HG03095 (cell line): ENCODE data around the gene MAN1B1.
"Not testable (repeated sequence)": the region's sequence is repeated elsewhere in the genome, so short reads cannot be mapped to it uniquely, and the experiment has no call there.

ENCODE experiments used
- ATAC-seq: cut with Tn5 transposase; IDR thresholded peaks from one replicate; pipeline ENCODE4 v1.9.1; 2021; ENCODE audit warnings: moderate library complexity; ENCODE audit not compliant: unreplicated experiment

Gene MAN1B1

GRCh38 chr9:137109250-137110146 is 22.7 kb downstream of the MAN1B1 start:
- ATAC-seq = no peak

DNA sequence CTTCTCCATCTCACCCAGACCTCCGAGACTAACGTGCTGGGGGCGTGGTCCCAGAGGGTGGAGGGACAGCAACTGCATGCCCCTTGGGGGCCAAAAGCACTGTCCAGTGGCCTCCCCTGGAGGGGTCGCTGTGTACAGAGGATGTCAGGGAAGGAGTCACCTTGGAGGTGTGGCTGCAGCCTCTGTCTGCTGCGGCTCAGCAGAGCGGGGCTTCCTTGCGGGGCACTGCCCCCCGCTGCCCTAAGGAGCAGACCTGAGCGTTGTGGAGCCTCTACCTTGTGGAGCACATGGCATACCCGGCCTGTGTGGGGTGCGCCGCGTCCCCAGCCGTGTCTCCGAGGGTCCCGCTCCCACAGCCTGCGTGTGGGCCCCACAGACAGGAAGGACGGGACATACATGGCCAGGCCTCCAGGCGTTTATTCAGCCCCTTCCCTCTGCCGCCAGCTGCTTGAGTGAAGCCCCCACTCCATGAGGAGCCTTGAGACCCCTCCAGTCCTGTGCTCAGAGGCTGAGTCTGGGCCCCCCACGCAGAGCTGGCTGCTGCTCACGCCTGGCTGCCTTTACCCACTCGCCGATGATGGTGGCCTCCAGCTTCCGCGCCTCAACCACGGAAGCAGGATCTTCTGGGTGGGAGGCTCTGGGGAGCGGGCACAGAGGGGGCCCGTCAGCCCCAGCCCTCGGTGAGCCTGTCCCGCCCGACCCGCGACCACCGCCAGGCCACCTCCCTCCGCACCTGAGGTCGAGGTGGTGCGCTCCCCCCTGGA is 23.5 kb downstream of the MAN1B1 start:
- ATAC-seq = no peak

DNA sequence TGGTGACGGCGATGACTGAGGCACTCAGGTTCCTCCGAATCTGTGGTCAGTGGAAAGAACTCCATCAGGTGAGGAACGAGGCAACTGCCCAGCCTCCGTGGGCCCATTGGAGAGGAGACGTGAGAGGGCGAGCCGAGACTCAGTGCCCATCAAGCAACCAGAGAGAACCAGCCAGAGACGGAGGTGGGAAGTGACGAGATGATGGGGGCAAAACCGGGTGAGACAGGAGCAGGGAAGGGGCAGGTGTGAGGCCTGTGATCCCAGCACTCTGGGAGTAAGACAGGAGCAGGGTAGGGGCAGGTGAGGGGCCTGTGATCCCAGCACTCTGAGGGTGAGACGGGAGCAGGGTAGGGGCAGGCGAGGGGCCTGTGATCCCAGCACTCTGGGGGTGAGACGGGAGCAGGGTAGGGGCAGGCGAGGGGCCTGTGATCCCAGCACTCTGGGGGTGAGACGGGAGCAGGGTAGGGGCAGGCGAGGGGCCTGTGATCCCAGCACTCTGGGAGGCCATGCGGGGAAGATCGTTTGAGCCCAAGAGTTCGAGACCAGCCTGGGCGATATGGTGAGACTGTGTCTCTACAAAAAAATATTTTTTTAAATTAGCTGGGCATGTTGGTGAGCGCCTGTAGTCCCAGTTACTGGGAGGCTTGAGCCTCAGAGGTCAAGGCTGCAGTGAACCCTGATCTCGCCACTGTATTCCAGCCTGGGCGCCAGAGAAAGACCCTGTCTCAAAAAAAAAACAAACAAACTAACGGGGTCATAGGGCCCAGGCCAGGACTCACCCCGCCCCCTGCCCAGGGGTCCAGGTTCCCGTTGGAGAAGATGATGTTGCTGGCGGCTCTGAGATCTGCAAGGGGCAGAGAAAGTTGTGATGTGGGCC is 24.4 kb downstream of the MAN1B1 start:
- ATAC-seq = no peak

DNA sequence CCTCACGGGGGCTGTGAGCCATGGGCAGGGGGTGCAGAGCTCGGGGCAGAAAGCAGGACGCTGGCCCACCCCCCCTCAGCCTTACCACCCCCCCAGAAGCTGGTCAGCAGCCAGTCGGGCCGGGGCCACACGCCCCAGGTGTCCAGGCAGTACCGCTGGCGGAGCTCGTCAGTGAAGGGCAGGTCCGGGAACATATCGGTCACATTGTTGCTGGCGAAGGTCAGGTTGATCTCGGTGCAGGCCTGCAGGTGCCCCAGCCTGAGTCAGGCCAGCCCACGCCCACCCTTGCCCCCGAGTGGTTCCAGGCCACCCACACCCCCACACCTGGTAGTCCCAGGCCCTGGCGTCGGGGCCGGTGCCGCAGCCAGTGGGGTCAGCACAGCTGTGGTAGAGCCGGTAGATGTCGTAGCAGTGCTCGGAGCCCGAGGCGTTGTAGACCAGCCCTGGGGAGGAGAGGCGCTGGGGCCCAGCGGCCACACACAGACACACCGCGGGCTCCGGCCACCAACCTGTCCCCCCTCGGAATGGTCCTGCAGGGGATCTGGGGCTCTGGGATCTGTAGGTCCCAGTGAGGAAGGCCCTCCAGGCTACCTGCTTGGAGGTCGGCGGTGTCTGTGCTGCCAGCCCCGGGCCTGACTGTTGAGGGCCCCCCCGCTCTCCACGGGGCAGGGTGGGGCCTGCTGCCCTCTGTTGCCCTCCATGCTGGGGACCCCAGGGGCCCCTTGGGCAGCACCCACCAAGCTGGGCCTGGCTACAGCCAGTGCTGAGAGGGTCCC is 25.2 kb downstream of the MAN1B1 start:
- ATAC-seq = no peak

GRCh38 chr9:137112564-137113384 is 26.0 kb downstream of the MAN1B1 start:
- ATAC-seq = no peak

DNA sequence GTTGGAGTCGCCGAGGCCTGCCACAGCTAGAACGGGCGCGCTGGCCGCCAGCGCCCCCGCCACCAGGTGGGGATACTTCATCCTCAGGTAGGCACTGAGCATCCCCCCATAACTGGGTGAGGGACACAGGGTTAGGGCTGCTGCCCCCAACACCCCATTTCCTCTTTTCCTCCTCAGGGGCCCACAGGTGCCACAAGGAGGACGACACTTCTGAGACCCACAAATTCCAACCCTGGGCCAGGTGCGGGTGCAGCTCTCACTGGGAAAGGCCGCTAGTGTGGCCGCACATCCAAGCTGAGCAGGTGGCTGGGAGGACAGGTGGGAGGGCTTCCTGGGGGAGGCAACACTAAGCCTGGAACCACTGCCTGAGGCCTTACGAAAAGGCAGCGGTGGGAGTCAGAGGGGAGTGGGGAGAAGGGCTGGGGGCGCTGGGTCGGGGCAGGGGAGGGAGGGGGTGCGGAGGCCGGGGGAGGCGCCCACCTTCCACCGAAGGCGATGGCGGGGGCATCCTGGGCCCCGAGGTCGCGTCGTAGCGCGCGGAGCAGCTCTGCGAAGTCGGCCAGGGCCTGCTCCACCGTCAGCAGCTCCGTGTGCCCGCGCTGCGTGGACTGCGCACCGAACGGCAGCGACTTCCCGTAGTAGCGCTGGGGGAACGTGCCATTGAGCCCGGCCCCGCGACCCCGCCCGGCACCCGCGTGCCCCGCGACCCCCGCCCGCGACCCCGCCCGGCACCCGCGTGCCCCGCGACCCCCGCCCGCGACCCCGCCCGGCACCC is 26.8 kb downstream of the MAN1B1 start:
- ATAC-seq = no peak

GRCh38 chr9:137114220-137114612 is 27.4 kb downstream of the MAN1B1 start:
- peak; percentile 7 for ATAC-seq

GRCh38 chr9:137114613-137115393 is 28.0 kb downstream of the MAN1B1 start, which contains the start of gene DPP7:
TSS of gene DPP7 (minus strand) at chr9:137114733. CDS start at chr9:137114713, 20 bp downstream.
- ATAC-seq = peak; percentile 53

DNA sequence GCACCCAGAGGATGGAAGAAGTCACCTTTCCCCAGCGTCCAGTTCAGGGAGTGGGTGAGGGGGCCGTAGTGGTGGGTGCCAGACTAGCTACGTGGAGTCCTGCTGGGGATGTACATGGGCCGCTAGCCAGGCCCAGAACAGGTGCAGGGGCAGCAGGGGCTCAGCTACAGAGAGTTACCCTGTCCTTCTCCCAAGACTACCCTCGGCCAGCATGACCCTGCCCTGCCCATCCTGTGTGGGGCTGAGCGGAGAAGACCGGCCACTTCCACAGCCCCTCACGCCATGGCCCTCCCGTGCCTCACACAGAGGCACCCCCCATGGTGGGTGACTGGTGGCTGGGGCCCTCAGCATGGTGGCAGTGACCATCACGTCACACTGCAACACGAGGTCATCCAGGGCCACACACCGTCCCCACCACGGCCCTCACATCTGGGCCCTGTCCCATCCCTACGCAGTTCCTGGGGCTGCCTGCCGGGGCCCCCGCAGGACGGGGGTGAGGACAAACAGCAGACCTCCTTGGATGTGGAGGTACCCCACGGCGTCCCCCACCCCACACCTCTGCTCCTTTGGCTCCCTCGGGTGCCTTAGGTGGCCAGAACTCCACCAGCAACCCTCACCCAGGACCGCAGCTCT is 28.7 kb downstream of the MAN1B1 start:
- ATAC-seq = no peak

- no peak for ATAC-seq
These were observed 29.3 kb downstream of the MAN1B1 start for GRCh38 chr9:137116027-137116507.

DNA sequence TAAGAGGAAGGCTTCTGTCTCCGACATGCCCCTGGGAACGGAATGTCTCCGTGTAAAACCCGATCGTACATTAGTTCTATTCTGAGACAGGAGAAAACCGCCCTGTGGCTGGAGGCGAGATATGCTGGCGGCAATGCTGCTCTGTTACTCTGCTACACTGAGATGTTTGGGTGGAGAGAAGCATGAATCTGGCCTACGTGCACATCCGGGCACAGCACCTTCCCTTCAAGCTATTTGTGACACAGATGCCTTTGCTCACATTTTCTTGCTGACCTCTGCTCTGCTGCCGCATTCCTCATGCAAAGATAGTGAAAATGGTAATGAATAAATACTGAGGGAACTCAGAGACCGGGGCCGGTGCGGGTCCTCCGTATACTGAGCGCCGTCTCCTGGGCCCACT is 29.9 kb downstream of the MAN1B1 start:
- ATAC-seq = no peak

DNA sequence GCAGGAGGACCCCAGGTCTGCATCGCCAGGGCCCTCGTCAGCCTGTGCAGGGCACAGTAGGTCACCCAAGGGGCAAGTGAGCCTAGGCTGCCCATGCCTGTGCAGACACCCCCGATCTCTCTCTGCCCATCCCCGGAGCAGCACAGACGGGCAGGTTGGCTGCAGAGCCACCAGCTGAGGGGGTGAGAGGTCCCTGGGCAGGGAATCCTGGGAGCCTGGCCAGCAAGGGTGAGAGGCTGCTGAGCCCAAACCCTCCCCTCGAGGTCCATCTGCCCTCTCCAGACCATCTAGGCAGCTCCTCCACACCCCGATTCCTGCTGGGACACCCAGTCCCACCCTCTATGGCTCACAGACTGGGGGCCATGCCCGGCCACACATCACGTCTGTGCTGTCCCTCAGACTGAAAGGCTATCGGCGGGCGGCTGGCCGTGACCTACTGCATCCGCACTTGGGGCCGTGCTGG is 30.5 kb downstream of the MAN1B1 start:
- no peak for ATAC-seq

DNA sequence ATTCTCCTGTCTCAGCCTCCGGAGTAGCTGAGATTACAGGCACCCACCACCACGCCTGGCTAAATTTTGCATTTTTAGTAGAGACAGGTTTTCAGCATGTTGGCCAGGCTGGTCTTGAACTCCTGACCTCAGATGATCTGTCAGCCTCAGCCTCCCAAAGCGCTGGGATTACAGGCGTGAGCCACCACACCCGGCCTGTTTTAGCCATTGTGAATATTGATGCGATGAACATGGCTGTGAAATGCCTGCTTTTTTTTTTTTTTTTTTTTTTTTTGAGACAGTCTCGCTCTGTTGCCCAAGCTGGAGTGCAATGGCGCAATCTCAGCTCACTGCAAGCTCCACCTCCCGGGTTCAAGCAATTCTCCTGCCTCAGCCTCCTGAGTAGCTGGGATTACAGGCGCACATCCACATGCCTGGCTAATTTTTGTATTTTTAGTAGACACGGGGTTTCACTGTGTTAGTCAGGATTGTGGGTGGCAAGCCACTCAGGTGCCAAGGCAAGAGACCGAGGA is 31.4 kb downstream of the MAN1B1 start:
- not testable (repeated sequence) for ATAC-seq

GRCh38 chr9:137121927-137122795 is 35.4 kb downstream of the MAN1B1 start:
- ATAC-seq = not testable (repeated sequence)

- not testable (repeated sequence) for ATAC-seq
These were observed 36.1 kb downstream of the MAN1B1 start for GRCh38 chr9:137122796-137123467.
